DLD1 (cell line): ENCODE measurements around the gene TEAD4.

Experiments used
- in situ Hi-C: cut with HindIII; loops from 2 replicates; pipeline ENCODE4 v1.10.0; 2017; ENCODE audit warnings: low sequenced_read_pairs

The TEAD4 gene

GRCh38 chr12:2959192-2959504 lies at the start of gene TEAD4:
TEAD4 (plus strand) TSS chr12:2959397.
- in situ Hi-C loops = no loop called here

- in situ Hi-C loops = no loop called here
Measured at GRCh38 chr12:2912216-2912575, 47.0 kb upstream of the TEAD4 start.

GRCh38 chr12:2919249-2919648 lies 39.9 kb upstream of the TEAD4 start:
- in situ Hi-C loops = no loop called here

DNA sequence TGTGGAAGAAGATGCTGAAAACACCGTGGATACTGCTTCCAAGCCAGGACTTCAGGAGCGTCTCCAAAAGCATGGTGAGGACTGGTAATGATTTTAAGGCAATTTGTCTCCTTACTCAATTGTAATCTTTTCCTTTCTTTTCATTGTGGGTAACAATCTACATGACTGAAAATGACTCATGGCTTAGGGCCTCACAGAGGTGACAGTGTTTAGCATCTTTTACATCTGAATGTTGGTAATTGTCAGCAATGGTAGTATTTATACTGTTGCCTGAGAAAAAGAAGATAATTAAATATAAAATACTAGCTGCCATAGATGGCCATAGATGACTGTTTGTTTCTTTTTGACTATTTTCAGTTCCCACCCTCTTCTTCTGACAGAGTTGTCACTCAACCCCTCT lies 36.9 kb upstream of the TEAD4 start:
- in situ Hi-C loops = no loop called here

DNA sequence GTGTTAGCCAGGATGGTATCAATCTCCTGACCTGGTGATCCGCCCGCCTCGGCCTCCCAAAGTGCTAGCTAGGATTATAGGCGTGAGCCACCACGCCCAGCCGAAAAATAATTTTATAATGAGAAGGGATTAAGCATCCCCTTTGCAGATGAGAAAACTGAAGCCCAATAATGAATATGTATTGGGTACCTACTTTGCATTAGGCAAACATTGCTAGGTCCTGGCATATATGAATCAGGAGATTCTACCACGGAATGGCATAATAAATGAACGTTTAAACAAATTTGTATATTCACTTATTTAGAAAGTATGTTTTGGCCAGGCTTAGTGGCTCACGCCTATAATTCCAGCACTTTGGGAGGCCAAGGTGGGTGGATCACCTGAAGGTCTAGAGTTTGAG lies 36.1 kb upstream of the TEAD4 start:
- in situ Hi-C loops = no loop called here

DNA sequence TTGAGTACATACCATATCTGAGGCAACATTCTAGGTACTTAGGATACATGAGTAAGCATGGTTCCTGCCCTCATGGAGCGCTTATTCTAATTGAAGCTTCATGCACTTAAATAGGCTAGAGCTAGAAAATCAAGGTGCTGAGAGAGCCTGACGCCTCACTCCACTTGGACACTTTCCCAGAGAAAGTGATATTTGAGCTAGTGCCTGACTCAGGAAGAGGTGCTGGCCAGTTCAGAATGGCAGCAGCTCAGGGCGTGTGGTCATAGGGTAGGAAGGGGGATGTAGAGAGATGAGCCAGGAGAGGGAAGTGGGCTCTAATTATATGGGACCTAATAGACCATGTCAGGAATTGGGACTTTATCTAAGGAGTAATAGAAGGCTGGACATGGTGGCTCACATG lies 35.2 kb upstream of the TEAD4 start:
- in situ Hi-C loops = no loop called here

GRCh38 chr12:2925322-2925995 lies 33.7 kb upstream of the TEAD4 start:
- in situ Hi-C loops = no loop called here

DNA sequence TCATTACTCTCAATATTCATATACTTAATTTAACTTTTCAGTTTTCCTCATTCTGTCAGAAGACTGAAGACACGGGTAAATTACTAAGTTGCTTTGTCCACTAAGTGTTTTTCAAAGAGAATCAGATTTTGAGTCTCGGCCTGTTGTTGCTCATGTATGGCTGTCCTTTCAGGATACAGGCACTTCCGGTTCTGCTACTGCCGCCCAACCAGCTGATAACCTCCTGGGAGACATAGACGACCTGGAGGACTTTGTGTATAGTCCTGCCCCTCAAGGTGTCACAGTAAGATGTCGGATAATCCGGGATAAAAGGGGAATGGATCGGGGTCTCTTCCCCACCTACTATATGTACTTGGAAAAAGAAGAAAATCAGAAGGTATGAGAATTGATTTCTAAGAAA lies 28.3 kb upstream of the TEAD4 start:
- in situ Hi-C loops = no loop called here

GRCh38 chr12:2933586-2933985 lies 25.6 kb upstream of the TEAD4 start:
- in situ Hi-C loops = no loop called here

DNA sequence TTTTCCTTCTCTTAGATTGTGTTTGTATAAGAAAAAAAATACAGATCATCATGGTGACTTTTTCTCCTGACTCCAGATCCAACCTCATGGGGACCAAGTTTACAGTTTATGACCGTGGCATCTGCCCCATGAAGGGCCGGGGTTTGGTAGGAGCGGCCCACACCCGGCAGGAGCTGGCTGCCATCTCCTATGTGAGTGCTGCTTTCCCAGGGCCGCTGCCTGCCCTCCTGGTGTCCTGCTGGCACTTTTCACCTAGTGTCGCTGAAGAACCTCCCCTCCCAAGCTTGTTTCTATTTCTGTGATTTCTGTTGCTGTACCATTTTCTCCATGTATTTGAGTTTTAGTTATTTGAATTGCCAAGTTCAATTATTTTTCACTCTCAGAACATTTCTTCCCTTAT lies 24.8 kb upstream of the TEAD4 start:
- in situ Hi-C loops = no loop called here

GRCh38 chr12:2936301-2936700 lies 22.9 kb upstream of the TEAD4 start:
- in situ Hi-C loops = no loop called here

GRCh38 chr12:2937500-2937899 lies 21.7 kb upstream of the TEAD4 start:
- in situ Hi-C loops = no loop called here

GRCh38 chr12:2939191-2939590 lies 20.0 kb upstream of the TEAD4 start:
- in situ Hi-C loops = no loop called here

DNA sequence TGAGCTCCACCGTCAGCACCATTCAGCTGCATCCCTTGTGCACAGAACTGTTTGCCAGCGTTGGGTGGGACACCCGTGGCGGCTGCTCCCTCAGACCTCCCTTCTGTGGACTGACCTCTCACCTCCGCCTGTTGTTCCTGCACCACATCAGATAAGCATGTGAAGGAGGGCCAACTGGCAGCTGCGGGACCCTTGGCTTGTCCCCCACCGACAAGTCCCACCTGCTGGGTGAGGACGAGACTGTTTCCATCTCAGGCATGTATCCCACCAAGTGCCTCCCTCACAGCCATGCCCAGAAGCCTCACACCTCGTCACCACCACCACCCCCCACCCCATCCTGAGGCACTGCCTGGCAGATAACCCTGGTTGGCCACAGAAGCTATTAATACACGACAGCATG lies 18.6 kb upstream of the TEAD4 start:
- in situ Hi-C loops = no loop called here

DNA sequence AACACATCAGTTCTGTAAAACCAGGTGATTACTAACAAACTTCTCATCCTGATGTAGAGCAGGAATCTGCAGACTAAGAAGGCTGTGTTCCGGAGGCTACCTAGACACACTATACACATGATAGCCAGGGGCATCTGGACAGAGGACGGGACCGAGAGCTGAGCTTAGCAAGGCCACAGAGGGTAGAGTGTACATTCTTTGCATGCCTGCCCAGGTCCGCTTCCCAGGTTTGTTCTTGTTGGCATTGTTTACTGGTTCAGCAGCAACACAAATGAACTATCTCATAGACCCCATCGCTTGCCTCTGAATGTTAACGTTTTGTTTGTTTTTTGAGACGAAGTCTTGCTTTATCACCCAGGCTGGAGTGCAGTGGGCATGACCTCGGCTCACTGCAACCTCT lies 17.7 kb upstream of the TEAD4 start:
- in situ Hi-C loops = no loop called here

DNA sequence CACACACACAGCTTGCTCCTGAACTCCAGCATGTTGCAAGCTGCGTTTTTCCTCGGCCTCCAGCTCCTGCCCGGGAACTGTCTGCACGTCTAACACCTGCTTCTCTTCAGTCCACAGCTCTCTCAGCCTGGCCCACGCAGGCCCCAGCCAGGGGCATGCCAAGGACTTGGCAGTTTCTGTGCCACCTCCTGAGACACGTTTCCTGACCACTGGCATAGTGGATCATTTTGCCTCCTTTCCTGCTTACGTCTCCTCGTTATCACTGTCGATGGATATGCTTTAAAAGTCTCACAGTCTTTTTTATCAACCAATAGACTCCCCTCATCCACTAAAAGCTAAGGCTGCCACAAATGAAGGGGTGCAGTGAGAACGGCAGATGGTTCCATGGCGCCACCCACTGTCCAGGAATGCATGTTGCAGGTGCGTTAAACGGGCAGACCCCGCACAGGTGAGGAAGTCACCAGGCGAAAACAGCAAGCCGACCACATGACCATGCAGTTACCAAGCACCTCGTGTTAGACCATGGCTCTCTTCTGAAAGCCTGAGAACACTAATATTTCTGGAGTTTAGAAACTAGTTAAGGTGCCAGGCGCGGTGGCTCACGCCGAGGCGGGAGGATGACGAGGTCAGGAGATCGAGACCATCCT lies 14.7 kb upstream of the TEAD4 start:
- in situ Hi-C loops = no loop called here

DNA sequence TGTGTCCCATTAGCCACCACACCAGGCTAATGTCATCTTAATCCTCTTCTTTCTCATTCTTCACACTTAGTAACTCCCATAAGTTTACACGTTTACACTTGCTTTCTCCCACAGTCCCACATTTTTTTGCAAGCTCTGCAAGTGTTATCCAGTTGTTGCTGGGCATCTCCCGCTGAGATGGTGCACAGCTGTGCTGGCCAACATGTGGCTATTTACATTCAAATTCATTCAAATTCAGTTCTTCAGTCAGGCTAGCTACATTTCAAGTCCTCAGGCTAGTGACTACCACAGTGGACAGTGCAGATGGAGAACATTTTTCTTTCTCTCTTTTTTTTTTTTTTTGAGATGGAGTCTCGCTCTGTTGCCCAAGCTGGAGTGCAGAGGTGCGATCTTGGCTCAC lies 9.8 kb upstream of the TEAD4 start:
- in situ Hi-C loops = no loop called here

DNA sequence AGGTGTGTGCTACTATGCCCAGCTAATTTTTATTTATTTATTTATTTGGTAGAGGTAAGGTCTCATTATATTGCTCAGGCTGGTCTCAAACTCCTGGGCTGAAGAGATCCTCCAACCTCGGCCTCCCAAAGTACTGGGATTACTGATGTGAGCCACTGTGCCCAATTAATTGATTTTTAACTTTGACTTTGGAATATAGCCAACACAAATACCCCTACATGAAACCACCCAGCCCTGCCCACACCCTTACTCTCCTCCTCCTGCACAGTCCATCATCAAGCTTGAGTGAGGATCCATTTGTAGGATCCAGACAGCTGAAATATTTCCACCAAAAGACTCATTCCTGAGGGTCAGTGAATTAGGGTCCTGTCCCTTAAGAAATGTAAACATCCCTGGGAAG lies 3.3 kb upstream of the TEAD4 start:
- in situ Hi-C loops = no loop called here

DNA sequence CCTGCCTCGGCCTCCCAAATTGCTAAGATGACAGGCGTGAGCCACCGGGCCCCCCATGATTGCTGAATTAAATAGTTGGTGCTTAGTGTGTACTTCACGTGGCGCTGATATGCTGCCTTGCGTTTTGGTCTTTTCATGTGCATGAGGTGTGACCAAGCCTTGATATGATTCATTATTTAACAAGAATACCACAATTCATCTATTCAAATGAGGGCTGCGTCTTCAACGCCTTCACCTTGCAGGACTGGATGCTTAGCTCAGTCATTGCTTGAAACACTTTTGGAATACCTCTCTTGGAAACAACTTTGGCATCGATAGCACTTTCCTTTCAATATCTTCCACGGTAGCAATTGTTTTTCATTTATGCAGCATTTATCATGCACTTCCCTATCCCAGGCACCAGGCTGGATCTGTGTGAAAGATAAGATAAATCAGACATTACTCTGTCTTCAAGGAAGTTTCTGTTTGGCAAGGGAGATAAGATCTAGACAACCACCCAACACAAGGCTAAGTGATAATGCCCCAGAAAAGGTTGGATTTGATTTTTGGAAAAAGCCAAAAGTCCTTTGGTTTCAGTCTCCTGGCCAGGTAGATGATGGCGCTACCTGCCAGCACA lies 1.3 kb upstream of the TEAD4 start:
- in situ Hi-C loops = no loop called here

DNA sequence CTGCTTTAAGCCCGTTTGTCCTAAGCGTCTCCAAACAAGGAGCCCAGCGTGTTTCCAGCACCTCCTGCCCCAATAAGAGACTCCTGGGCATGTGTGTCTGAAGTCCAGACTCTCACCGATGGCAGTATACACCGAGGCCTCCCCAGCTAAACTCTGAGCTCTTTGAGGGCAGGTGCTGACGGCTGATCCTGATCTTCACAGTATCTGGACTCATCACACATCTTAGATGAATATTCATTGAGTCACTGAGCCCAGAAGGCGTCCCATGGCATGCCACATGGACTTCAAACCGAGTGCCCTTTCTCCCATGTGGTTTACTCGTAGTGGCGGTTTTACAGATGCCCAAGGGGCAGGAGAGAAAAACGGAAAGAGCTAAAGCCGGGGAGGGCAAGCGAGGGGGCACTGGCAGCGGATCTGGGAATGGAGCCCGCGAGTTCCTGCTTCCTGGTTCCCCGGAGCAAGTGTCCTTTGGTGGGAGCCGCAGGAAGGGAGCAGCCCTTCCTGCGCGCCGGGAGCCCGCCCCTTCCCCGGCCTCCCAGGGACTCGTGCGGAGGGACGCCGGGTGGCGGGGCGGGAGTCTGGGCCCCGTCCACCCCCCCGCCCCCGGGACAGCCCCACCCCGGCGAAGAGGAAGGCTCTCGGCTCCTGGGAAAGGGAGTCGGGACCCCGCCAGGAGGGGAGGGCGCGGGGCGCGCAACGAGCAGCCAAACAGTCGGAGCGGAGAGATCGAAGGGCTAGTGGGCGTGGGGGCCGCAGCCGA lies 585 bp upstream of the TEAD4 start:
- in situ Hi-C loops = no loop called here

DNA sequence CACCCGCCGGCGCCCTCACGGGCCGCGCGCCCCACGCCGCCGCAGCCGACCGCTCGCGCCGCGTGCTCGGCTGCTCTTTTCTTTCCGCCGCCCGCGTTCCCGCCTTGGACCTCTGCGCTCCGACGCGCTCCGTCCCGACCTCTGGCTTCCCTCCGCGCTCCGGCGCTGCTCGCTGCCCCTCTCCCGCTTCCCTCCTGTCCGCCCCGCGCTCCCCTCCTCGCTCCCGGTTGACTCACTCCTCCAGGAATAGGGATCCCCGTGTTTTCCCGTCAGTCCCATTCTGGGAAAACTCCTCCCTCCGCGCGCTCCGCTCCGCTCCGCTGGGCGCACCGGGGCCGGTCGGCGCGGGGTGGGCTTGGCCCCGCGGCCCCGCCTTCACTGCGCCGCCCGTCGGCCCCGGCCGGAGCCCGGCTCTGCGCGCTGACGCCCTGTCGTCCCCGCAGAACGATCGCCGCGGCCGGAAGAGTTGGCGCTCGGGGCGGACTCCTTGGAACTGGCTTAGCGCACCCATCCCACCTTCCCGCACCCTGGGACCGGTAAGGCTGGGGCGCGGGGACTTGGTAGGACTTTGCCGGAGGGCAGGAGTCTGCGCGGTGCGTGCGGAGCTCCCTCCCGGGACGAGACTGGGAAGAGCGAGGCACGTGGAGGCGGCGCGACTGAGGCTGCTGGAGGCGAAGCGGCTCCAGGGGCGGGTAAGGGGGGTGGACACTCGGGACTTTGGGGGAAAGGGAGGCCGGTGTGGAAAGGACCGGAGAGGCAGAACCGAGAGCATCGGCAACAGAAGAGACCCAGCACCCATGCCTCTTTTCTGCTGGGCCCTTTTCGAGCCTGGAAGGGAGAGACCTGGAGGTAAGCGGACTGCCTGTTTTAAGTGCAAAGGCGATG lies 550 bp downstream of the TEAD4 start:
- in situ Hi-C loops = no loop called here
